GM21737 (cell line): ENCODE results near the gene BMPR1B.

Experiments used
- ATAC-seq: cut with Tn5 transposase; IDR thresholded peaks from one replicate; pipeline ENCODE4 v1.9.1; 2021; ENCODE audit warnings: mild to moderate bottlenecking, moderate library complexity; ENCODE audit not compliant: unreplicated experiment

The BMPR1B gene

DNA sequence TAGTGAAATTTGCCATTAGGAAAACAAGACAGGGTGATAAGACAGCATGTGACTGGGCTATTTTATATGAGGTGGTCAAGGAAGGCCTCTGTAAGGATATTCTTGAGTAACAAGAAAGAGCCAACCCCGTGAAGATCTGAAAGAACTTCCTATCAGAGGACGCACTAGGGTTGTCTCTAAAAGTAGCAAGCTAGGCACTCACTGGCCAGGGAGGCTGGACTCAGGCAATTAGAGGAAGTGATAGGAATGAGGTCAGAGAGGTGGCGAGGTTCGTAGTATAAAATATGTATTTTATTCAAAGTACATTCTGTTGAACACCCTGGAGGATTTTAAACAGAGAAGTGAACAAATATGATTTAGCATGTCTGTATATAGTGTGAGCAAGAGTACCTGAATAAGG is 4.6 kb downstream of the BMPR1B start:
- ATAC-seq = no peak

DNA sequence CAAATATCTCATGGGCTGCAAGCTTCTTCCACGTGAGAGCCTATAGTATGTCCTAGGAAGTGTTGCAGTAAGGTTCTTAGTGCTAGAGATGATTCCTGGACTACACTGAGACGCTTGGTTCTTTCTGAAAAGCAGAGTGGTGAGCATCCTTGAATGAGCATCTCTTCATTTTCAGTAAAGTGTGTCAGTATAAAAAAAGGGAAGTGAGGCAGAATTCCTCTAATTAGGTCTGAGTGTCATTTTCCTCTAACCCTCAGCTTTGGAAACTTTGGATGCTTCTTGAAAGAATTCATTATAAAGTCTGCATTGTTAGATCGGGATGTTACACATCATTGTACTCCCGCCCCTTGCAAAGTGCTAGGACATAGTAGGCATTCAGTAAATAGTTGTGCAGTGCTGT is 5.2 kb downstream of the BMPR1B start:
- ATAC-seq = no peak

DNA sequence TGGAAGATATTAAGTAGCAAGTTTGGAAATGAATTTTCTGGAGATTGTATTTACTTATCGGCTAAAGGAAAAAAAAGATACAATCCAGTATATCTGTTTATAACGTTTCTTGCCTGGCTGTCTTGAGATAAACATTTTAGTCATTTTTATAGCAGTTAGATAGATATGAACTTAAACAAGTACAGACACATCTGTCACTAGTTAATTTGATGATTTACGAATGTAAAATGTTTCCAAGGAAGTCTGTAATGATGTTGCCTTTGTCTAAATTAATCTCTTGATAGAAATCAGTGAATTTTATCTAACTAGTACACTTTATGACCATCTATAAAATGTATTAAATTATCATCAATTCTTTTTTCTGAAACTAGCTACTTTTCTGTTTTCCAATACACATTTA is 5.7 kb downstream of the BMPR1B start:
- no peak for ATAC-seq

DNA sequence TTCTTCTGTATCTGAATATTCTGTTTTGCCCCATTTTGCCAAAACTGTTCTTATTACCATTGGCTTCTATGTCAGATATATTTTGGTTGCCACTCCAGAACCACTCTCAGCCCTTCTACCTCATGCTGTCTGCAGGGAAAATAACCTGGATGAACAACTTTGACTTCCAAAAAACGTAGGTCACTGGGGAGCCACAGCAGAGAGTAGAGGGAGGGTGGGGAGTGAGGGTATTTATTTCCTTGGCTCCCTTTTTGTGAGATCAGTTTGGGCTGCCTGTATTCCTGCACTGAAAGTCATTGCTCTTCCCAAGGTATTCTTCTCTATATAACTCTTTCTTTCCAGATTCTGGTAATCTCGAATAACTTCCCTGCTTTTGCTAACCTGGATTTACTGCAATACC is 6.3 kb downstream of the BMPR1B start:
- no peak for ATAC-seq

DNA sequence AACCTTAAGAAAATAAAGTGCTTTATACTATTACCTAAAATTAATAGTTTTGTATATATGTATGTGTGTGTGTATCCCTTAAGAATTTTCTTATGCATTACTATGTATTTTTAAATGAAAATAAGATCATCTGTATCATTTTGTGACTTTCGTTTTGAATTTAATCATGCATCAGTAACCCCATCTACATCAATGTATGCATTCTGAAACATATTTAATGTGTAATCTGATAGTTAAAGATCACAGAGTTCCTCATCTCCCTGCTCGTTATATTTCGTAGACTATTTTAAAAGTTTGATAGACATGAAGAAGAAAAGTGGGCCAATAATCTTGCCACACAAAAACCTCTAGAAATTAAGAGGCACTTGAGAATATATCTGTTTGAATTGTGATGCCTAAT is 7.4 kb downstream of the BMPR1B start:
- ATAC-seq = no peak

DNA sequence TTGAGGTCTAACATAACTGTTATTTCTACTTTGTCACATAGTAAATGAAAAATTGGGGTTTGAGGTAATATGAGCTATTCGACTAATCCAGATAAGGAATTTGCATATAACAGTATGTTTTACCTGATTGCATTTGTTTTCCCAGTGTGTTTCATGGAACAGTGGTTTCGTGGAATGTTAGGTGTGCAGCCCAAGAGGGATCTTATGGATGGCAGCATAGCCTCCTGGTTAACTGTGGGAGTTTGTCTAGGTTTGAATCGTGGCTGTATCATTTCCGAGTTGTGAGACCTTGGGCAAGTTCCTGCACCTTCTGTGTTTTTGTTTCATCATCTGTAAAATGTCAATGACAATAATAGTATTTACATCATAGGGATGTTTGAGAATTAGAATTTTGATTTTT is 7.9 kb downstream of the BMPR1B start:
- ATAC-seq = no peak

DNA sequence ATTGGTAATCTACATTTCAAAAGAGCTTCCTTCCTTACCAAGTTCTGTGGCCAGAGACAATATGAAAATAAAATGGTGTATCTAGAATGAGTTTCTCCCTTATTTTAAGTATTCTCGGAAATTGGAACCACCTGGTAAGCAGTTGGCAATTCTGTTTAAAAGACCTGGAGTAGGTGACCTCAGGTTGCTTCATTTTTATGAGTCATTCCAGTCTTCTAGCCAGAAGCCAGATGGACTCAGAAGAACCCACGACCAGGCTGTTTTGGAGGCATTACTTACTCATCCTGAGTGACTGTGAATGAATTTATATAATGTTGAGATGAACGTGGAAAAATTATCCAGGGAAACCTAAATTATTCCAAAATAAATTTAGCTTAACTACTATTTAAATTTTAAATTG is 9.1 kb downstream of the BMPR1B start:
- ATAC-seq = no peak

DNA sequence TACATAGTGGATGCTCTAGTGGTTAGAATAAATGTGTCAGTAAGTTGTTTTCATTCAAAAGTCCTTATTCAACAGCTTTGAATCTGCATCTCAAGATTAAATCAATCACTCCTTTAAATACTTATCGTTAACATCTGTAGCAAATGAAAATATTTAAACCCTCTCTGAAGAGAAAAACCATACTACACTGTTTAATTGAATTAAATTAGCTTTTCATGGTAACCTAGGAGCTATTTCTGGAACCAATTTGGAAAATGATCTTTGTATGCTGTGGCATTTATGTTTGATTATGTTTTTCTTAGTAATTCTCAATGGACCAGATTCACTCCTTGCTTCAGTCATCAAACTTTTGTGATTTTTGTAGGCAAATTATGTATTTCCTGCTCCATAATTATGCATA is 9.7 kb downstream of the BMPR1B start:
- no peak for ATAC-seq

DNA sequence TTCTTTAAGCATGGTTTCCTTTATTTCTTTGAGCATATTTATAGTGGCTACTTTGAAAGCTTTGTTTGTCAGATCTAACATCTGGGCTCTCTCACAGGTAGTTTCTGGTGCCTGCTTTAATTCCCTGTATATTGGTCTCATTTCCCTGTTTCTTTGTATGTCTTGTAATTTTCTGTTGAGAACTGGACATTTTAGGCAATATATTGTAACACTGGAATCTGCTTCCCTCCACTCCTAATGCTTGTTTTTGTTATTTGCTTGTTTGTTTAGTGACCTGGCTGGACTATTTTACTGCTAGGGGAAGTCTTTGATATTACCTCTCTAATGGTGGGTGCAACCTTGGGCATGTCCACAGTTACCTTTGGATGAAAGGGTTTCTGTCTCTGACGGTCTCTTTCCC is 25.0 kb downstream of the BMPR1B start:
- no peak for ATAC-seq

DNA sequence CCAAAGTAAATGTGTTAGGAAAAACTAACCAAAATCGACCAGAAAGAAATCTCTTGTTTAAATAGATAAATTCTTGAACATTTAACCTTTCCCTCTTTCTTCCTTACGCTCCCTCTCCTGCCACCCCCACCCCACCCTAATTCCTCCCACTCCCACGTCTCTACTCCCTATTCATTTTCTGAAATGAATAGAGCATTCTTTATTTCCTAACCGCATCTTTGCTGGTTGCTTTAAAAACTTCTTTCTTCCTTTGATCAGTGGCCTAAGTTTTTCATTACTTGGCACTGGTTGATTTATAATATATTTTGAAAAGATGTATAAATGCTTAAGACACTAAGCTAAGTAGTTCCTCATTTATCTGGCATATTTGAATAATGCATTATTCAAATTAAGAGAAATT is 33.9 kb downstream of the BMPR1B start:
- no peak for ATAC-seq

DNA sequence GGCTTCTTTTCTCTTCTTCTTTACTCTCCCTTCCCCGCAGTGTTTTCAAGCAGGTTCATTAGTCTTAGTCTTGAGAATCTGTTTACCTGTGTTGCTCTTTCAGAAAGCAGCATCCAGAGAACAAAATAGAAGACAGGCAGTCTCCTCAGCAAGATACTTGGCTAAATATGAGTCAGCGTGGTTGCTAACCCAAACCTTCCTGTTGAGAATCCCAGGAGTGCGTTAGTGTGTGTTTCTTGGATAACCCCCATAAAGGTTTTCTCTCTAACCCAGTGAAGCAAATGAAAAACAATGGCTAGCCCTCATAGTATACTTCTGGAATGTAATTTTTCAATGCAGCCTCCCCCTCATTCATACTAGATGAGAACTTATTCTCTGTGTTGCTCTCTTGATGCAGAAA is 41.1 kb downstream of the BMPR1B start:
- no peak for ATAC-seq

DNA sequence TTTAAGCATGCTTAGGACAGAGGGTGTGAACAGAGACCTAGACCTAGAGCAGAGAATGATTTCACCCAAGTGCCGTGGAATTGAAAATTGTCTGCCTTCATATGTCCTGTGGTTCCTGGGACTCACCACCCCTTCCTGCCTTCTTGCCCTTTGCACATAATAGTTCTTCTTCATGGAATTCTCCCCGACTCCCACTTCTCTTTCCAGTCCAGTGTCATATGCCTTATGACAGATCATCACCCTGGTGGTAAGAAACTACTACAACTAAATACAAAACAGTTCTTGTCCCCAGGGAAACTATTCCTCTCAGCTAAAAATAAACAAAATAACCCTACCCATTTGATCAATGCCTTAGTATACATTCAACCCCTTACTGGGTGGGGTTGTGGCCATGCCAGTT is 43.3 kb downstream of the BMPR1B start:
- no peak for ATAC-seq

DNA sequence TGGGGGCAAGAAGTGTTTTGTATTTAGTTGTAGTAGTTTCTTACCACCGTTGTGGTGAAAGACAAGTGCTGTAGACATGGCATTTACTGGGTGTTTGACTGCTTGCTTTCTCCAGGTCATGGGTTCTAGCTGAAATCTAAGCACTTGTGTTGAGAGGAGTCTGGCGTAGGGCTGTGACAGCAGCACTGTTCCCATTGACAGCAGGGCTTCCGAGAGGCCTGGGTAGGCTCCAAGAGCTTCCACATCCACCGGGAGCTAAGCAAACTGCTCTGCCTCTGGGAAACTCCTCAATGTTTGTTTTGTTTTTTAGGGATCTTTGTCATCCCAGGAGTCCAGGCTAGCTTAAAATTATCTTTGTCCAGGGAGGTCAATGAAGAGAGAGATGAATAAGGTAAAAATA is 44.3 kb downstream of the BMPR1B start:
- no peak for ATAC-seq

DNA sequence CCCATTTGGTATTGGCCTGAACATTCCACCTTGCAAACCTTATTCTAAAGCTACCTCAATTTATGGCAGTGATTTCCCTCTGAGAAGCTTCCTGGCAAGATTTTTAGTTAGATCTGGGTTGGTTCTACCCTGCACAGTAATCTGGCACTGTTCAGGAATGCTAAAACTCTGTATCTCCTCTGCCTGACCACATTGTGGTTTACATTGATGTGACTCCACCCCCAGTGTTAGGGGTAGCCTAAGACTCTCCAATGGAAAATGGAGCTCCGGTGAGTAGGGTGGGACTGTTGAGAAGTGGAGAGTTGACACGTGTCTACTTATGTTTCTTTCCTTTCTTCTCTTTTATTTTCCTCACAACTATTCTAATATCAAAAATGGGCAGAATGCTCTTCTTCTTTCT is 45.4 kb downstream of the BMPR1B start:
- no peak for ATAC-seq

DNA sequence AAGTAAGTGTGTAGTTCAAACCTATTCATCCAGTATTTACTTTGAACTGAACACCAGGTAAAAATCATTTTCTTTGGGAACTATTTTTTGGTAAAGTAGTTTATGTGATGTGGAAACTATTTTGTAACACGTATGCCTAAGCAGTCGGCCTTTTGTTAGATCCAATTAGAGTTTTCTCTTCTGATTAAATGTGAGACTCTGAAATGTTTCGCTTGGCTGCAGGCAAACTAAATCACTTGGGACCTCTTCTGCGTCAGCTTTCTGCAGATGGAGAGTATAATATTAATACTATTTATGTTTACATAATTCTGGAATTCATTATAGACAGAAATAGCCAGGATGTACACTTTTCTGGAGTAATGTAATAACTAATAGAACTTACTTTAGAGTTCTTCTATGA is 46.9 kb downstream of the BMPR1B start:
- ATAC-seq = no peak

DNA sequence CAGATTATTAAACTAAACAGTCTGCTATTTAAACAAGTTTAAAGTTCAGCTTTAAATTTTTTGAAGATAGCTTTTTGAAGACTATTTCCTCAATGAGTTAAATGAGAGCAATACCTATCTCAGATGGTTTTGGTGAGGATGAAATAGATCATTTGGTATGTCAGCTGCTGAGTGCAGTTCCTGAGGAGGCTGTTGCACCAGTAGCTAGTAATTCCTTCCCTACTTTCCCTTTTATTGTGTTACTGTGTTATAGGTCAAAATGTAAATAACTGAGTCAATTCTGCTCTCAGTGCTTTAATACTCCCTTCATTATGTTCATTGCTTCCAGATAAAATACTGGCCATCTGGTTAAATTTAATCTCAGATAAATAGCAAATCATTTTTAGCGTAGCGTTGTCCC is 48.6 kb downstream of the BMPR1B start:
- no peak for ATAC-seq

DNA sequence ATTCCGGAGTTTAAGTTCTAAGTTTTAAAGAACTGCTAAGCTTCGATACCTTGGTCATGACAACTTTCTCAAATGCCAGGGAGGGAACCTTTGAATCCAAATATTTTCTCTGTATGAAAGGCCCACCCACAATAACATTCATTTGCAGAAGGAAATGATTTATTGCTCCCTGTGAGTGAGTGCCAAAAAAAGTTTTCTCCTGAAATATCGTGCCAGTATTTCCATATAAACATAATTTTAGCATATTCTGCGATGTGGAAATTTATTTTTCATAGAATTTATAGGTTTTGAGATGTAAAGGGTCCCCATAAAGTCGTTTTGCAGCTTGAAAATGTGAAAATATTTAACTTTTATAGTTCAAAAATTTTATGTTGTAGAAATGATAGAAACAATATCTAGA is 53.9 kb downstream of the BMPR1B start:
- ATAC-seq = no peak

DNA sequence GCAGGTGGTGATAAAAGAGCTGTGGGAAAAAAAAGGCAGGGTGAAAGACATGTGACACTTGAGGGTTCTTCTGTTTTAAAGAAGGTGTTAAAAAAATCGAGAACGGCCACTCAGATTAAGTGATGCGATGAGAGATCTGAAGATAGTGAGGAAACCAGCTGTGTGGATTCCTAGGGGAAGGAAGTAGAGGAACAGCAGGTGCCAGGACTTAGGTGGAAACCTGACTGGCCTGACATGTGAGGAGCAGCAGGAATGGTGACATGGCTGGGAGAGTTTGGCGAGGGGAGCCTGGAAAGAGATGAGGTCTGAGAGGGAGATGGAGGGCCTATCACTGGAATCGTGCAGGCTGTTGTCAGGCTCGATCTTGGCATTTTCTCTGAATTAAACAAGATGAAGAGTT is 55.5 kb downstream of the BMPR1B start:
- no peak for ATAC-seq

DNA sequence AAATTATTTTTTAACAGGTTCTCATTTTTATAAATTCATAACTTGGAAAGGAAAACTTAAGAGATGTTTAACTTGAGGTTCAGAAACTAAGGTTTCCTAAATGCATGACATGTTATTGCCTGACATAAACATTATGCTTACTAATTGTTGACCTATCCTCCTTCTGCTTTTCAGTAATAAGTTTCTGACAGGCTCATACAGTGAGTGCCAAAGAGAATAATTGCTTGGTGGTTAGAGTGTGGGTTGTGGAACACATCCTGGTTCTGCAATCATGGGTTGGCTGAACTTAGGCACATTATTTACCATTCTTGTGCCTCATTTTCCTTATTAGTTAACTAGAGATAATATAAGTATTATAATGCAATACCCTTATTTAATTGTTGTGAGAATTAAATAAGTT is 56.5 kb downstream of the BMPR1B start:
- ATAC-seq = no peak

DNA sequence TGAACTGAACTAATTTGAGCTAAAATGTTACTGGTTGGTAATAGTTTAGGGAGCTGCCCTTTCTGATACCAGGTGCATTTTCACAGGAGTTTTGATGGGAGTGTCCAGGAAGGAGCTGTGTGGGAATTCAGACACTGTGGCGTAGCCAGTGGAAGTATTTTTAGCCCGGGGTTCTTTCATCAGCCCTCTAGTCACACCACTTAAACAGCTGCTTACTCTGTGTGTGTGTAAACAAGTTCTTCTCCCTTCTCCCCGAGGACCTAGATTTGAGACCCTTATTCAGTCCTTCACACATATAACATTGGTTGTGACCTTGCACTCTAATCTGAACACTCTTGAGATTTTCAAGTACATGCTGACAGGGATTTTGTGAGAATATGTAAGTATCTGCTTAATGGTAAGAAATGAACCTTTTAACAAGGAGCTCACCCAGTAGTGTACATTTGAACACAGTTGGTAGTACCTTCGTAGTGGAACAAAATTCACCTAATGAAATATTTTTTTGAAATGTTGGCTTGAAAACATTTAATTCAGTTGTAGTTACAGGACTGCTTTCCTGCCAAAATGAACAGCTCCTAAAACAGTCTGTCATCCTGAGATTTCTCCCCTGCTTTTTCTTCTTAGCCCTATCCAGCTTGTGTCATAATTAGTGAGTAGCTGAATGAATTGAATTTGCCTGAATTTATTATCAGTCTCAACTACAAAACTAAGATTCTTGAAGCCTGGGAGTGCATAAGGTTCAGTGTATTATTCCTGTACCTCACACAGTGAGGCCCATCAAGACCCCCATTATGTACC is 61.8 kb downstream of the BMPR1B start:
- no peak for ATAC-seq

DNA sequence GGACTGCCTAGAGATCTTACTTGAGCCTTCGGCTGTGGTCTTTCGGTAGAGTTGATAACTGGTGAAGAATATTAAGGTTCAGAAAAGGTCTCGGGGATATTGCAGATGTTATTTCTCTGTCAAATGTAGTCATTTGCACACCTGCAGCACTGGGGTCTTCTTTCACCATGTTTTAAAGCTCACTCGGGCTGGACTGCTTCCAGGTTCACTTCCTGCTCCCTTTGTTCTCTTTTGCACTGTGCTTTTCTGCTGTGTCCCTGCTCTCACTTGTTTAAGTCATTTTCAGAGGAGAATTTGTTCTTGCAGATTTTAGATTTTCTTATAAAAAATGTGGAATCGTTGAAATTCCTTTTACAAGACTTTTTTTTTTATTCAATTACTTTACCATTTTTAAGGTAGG is 68.5 kb downstream of the BMPR1B start:
- ATAC-seq = no peak

DNA sequence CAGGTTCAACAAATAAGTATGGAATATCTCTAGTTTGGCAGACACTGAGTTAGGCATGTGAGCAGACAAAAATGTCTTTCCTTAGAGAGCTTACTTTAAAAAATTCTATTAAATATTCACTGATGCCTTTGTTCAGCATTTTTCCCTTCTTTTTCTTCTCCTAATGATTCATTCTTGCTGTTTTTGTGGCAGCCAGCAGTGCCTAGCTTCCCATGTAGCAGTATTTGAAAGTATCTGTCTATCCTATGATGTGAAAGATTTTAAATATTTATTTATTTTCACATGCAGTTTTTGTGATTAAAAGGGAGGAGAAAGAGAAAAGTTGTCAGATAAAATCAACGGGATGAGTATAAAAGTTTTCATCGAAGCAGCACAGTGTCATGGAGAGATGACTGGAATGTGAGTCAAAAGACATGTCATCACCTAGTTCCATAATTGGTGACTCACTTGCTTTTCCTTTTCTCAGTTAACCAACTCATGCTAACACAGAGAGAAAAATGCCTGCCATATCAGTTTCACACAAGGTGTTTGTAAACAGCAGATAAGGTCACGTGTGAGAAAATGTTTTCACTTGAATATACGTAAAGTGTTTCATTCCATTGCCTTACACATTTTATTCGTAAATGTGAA is 69.8 kb downstream of the BMPR1B start:
- no peak for ATAC-seq

DNA sequence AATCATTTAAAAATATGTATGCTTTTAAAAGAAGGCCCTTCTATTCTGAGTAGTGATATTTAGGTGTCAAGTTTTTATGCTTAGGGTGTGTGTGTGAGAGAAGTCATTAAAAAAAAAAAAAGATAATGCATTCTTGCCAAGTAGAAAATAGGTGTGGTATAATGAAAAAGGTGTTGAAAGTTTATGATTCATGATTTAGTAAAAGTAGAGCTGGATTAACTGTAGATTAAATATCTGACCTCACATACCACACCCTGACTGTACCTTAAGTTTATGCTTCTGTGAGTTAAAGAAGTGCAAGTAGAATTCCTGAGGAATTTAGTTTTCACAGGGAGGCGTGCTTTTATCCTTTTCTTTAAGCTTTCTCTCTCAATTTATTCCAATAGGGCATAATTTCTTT is 71.1 kb downstream of the BMPR1B start:
- no peak for ATAC-seq
